Endometrial microvascular endothelial cells (primary cell): Measurements from ENCODE around the gene CDH13. TPM values are rescaled to one million over a fixed set of nuclear protein-coding genes. Genes with fewer than 3 reads are reported as not detected.

Experiments
- in situ Hi-C: cut with HindIII; loops from 2 replicates; pipeline ENCODE4 v1.10.0; 2017; ENCODE audit warnings: low sequenced_read_pairs, low pct_unique_long_range_greater_than_20kb; ENCODE audit errors: inconsistent ontology term
- total RNA-seq: library from RNA; depleted of rRNA; stranded (reverse); fragments of >200 nt; gene quantifications from one replicate; pipeline ENCODE4 v1.2.3, GENCODE V29; 2015; ENCODE audit errors: inconsistent ontology term

CDH13 gene
- total RNA-seq, 1 donor from 2014 or later: 75.5 TPM

DNA sequence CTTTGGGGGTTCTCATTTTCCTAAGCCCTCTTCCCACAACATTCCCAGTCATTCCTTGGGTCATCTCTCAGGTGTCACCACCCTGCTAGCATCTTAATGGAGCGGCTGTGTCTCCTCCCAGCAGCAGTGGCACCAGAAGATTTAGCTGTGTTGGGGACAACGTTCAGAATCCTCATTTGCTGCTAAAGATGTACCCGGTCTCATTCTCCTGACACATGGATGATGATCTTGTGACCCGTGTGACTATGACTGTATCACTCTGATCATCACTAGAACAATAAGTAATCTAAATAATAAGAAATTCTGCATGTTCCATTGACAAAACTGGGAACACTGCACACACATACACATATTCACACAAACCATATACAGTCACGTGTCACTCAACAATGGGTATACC lies 781.2 kb downstream of the CDH13 start:
- in situ Hi-C loops: no loop called here

DNA sequence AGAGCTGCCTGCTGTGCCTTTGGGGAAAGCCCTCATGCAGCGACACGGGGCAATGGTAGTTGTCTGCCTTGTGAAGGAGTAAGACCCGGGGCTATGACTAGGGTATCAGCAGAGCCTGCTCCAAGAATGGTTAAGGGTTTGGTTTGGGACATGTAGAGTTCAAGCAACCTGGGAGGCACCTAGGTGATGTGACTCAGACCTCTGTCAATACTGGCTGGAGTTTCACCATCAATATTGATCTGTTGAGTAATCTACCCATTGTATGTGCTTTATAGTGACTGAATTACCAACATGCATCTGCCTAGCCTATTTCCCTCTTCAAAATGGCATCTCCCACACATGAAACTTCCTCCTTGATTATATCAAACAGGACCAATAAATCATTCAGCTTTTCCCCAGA lies 782.6 kb downstream of the CDH13 start:
- in situ Hi-C loops: no loop called here

DNA sequence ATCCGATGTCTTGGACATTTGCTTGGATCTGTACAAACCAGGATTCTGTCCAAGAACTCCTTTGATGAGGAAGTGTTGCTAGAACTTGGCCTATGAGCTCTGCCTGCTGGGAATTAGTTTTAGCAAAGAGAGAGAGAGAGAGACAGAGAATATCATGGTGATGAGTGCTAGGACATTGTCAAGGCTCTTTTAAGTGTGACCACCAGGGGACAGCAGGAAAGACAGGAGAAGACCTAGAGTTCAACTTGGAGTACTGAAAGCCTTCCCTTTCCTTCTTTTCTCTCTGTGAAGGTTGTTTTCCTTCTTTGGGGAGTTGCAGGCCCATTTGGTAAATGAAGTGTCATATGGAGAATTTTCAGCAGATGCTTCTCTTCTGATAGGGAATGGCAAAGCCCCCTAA lies 791.8 kb downstream of the CDH13 start:
- in situ Hi-C loops: no loop called here

DNA sequence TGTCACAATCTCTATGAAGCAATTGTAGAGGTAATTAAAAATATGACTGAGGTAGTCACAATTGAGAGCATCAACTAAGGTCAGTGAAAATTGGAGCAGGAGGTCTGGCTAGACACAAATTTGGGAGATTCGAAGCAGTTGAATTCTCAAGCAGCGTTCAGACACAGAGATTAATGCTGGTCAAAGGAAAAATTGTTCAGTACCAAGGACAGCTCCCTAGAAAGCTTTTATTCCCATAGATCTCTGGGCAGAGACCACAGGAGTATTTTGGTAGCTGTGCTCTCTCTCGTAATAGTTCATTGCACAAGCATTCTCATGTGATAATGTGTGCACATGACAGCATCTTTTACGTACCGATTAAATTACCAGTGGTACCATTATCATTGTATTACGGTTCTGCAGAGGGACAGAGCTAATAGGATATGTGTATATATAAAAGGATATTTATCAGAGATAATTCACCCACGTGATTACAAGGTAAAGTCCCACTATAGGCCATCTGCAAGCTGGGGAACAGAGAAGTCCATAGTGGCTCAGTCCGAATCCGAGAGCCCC lies 793.5 kb downstream of the CDH13 start:
- in situ Hi-C loops: no loop called here

DNA sequence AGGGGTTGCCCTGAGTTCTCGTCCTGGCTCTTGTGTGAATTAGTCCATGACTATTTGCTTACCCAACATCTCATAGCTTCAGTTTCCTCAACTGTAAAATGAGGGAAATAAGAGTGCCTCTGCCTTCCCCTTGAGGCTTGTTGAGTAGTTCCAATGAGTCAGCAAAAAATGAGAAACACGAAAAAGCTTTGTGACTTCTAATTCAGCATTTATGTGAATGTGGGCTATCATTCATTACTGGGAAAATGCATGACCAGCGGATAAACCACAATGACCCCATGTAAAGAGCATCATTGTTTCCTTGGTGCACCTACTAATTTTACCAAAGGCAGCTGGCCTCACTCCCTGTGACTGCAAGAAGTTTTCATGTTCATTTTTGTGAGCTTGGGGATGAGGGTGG lies 806.4 kb downstream of the CDH13 start:
- in situ Hi-C loops: no loop called here

GRCh38 chr16:83437036-83437435 lies 810.3 kb downstream of the CDH13 start:
- in situ Hi-C loops: no loop called here

DNA sequence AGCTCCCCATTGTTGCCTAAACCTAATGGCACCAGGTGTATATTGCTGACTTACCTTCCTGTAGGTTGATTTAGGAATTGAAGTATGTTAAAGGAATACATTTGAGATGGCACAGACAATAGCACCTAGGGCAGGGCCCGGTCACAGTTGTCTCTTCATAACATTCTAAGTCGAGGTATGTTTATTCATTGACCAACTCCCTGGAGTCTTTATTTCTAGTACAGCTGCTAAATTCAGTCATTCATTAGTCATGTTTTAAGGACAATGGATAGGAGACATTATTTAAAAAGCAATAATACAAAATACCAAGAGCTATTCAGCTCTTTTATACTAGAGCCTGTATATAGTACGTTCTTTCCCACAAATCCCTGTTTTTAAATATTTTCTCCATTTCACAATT lies 811.6 kb downstream of the CDH13 start:
- in situ Hi-C loops: no loop called here

DNA sequence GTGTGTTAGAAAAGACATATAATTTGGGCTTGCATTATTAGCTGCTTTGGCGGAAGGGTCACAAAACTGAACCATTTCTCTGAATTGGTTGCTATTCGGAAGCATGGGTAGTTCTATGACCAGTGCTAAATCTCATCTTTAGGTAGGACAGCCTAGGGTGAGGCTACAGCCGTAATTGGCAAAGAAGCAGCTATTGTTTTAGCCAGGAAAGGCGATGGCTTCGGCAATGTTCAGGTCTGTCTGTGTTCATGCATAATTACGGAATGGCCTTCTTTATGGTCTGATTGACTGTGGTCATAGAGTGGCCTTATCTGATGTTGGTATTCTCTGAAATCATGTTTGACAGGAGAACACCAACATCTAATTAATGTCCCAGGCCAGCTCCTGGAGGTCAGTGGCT lies 812.6 kb downstream of the CDH13 start:
- in situ Hi-C loops: no loop called here

DNA sequence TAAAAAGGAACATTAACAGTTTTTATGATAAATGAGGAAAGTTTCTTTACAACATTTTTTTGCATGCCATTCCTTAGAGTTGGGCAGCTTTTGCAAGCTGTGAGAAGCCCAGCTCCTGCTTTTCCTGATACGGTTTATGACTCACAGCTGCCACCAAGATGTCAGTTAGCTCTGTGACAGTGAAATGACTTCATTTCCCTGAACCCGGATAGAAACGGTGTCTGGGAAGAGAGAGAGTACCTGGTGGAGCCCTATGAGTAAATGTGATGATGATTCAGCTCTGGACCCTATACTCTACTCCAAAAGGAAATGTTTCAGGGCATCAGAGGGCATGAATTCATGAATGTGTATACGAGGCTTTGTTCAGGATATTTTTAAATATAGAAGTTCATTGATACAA lies 814.7 kb downstream of the CDH13 start:
- in situ Hi-C loops: no loop called here

DNA sequence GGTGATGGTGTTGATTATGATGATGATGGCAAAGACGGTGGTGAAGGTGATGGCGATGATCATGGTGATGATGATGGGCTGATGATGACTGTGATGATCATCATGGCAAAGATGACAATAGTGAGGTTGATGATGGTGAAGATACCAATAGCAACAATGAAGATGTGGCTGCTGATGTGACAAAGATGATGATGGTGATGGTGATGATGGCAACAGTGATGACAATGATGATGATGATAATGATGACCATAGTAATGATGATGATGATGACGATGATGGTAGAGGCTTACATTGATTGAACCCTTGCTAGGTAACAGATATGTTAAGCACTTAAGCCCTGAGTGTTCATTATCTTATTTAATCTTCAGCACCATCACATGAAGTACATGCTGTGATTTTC lies 817.2 kb downstream of the CDH13 start:
- in situ Hi-C loops: no loop called here

GRCh38 chr16:83447560-83447959 lies 820.8 kb downstream of the CDH13 start:
- in situ Hi-C loops: no loop called here

DNA sequence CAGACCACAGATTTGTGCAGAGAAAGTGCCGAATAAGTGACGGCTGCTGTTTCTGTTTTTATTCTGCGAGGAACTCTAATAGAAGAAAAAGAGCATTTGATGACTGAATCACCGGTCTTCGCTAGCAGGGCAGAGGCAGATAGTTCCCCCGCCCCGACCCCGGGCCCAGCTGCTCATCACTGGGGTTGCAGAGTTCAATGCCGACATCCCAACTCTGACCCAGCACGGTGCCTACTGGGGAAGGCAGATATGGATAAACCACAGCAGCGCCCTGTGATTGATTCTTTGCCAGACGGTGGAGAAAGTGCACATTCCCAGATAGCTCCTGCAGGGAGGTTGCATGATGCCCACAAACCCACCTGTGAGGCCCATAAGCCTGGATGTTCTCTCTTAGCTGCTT lies 823.1 kb downstream of the CDH13 start:
- in situ Hi-C loops: no loop called here

DNA sequence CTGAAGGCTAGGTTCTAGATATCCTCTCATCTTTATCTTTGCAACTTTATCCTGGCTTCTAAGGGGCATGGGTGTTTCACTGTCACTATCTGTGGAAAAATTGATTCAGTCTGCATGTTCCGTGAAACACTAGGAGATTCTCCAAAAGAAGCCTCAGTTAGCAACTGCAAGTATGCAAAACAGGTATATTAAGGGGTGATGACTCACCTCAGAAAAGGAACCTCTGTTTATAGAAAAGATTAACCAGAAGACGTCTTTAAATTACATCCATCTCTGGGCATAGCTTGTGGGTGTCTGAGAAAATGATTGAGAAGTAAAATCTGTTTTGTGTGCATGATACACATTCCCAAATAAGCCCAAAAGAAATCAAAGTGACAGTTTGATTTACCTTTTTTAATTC lies 827.2 kb downstream of the CDH13 start:
- in situ Hi-C loops: no loop called here

GRCh38 chr16:83455716-83456115 lies 828.9 kb downstream of the CDH13 start:
- in situ Hi-C loops: no loop called here

DNA sequence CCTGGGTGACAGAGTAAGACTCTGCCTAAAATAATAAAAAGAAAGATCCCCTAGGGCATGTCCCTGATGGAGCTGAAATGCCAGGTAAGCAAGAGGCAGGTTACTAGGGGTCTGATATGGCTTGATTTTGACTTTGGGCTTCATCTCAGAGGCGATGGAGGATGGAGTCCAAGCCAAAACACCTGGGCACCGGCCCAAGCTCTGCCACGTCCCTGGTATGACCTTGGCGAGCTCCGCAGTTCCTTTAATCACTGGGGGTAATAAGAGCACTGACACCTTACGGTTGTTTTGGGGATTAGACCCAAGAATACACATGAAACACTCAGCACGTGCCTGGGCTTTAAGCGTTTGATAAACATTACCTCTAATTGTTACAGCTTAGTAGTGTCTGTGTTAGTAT lies 830.2 kb downstream of the CDH13 start:
- in situ Hi-C loops: no loop called here

GRCh38 chr16:83458612-83459011 lies 831.8 kb downstream of the CDH13 start:
- in situ Hi-C loops: no loop called here

DNA sequence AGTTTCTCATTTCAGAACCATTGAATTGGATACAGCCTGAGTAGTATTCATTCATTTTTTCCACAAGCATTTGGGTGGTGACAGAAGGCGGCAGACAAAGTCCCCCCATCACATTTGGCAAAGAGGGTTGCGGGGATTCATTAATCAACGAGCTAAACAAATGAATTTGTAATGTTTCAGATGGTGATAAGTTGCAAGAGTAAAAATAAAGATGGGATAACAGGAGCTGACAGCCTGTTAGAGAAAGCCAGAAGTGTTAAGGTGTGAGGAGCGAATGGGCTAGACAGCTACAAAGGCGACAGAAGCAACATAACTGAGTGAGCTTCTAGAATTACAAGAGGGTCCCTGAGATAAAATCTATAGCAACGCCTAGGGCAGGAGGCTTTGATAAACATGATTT lies 838.2 kb downstream of the CDH13 start:
- in situ Hi-C loops: no loop called here

- in situ Hi-C loops: no loop called here
Observed at GRCh38 chr16:83470416-83470815, 843.6 kb downstream of the CDH13 start.

GRCh38 chr16:83472776-83473501 lies 846.2 kb downstream of the CDH13 start:
- in situ Hi-C loops: no loop called here

GRCh38 chr16:83473926-83474650 lies 847.3 kb downstream of the CDH13 start:
- in situ Hi-C loops: no loop called here
